Measurements from ENCODE around the gene AMPD3. TPM values are rescaled to one million over a fixed set of nuclear protein-coding genes. Genes with fewer than 3 reads are reported as not detected.

AMPD3 gene
- total RNA-seq, 4 donors from 2014 or later = 8.7 to 15.2 (median 9.8) TPM

- H3K4me3 ChIP-seq = no peak overlapping the region
- peaks cover 16 to 33% (median 17%) of the 10 kb centered on the region in 3 donors for H3K4me1 ChIP-seq
- intact Hi-C loops (cut with DNase I) = loop anchor here (10.0 kb wide), 1 partner anchor 71 kb away; no protein-coding TSS in a partner anchor
- DNase-seq = no peak
- H3K27me3 ChIP-seq = no peaks in the 10 kb centered on the region
- peaks cover 0 to 60% (median 4%) of the 10 kb centered on the region in 3 donors for H3K36me3 ChIP-seq
- 100% methylated on average over 1 of the region's 2 CpGs; no CpG with 5 or more reads in 1 of the 2 donors for WGBS, 2 donors
- TF ChIP-seq CTCF (IDR thresholded peaks at IDR 0.05) (no peak), POLR2A (IDR thresholded peaks at IDR 0.05) (no peak)
- no peak overlapping the region for H3K27ac ChIP-seq
- H3K9me3 ChIP-seq = no peaks in the 10 kb centered on the region
Observed at GRCh38 chr11:10485646-10486045, 30.6 kb downstream of the AMPD3 start.

DNA sequence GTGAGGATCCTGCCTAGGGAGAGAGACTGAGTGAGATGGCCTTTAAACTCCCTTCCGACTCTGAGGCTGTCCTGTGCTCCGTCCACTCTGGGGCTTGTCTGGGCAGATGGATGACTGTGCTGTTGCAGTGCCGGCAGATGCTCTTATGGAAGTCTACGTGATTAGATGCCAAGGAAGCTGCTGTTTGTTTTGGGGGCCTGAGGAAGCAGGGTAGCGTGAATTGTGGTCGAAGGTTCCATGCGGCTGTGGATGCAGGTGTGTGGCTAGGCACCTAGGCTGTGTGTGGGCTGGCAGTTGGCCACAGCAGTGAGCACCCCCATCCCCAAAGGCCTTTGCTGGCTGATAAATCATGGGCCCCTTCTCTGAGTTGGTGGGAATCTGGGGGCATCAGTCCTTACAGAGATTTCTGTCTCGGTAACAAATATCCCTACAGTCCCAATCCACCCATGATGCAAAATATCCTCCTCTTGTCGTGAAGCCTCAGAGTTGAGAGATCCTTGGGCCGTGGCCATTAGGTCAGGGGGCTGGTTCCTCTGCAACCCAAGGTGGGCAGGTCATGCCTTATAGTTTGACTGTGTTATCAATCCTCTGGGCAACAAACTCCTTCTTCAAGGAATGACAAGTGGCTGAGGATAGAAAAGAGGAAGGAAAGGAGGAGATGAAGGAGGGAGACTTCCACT, 31.2 kb downstream of the AMPD3 start:
- Histone ChIP-seq H3K27me3 (no peaks in the 10 kb centered on the region), H3K36me3 (peaks cover 0 to 59% (median 4%) of the 10 kb centered on the region in 3 donors), H3K4me3 (no peak overlapping the region), H3K9me3 (no peaks in the 10 kb centered on the region), H3K4me1 (peaks cover 17 to 40% (median 23%) of the 10 kb centered on the region in 3 donors), H3K27ac (peak overlapping the region in 1 of 4 donors; percentile 89)
- 89 to 94% methylated on average over 3 to 6 of the region's 10 CpGs for WGBS, 2 donors
- DNase-seq = no peak
- intact Hi-C loops (cut with DNase I) = loop anchor here (10.0 kb wide), 1 partner anchor 72 kb away; no protein-coding TSS in a partner anchor
- no peak for TF ChIP-seq CTCF (IDR thresholded peaks at IDR 0.05)
- no peak for TF ChIP-seq POLR2A (IDR thresholded peaks at IDR 0.05)

- intact Hi-C loops (cut with DNase I) = loop anchor here (10.0 kb wide), 1 partner anchor 72 kb away; no protein-coding TSS in a partner anchor
- TF ChIP-seq POLR2A (IDR thresholded peaks at IDR 0.05) (no peak), CTCF (IDR thresholded peaks at IDR 0.05) (no peak)
- DNase-seq = no peak
- no peak overlapping the region for H3K4me3 ChIP-seq
- peaks cover 0 to 51% (median 0%) of the 10 kb centered on the region in 3 donors for H3K36me3 ChIP-seq
- peaks cover 17 to 45% (median 23%) of the 10 kb centered on the region in 3 donors for H3K4me1 ChIP-seq
- peak overlapping the region; percentile 34 to 93 (median 89) for H3K27ac ChIP-seq
- 95 to 96% methylated on average over 7 to 15 of the region's 16 CpGs for WGBS, 2 donors
- H3K27me3 ChIP-seq = no peaks in the 10 kb centered on the region
- no peaks in the 10 kb centered on the region for H3K9me3 ChIP-seq
Observed at GRCh38 chr11:10487002-10487647, 32.1 kb downstream of the AMPD3 start.

DNA sequence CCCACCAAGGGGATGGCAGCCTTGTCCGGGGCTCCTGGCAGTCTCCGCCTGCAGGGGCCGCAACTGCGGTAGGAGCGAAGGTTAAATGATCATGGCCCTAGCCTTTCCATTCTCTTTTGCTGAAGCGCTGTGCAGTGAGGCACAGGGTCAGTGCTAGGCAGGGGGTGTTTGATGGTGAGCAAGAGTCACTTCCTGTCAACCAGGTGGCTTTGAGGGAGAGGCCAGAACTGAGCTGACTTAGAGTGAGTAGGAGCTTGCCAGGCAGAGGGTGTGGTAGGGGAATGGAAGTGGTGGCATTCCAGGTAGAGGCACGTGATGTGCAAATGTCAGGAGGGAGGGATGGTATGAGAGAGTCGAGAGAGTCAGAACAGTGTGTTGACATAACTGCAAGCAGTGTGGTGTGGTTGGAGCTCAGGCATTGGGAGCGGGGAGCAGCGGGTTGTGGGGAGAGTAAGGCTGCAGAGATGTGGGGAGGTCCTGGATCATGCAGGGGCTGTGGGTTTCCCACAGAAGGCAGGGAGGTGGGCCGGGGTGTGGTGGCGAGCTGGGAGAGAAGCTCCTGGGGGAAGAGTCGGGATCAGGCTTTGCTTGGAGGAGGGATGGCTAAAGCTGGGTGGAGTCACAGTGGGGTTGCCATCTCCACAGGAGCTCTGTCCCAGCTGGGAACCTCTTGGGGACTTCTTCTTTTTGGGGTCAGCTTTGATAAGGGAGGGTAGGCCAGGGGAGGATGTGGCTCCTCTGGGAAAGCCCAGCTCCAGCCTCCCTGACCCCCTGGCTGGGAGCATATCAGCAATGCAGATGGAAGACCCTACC, 33.3 kb downstream of the AMPD3 start:
- DNase-seq = no peak
- intact Hi-C loops (cut with DNase I) = loop anchor here (10.0 kb wide), 1 partner anchor 74 kb away; no protein-coding TSS in a partner anchor
- WGBS, 2 donors = 48 to 64% methylated on average over 13 of the region's 13 CpGs

More for the DNA sequence above, 33.3 kb downstream of the AMPD3 start:
- Histone ChIP-seq H3K36me3 (peaks cover 0 to 55% (median 0%) of the 10 kb centered on the region in 3 donors), H3K4me1 (peaks cover 17 to 45% (median 23%) of the 10 kb centered on the region in 3 donors), H3K27me3 (no peaks in the 10 kb centered on the region), H3K9me3 (no peaks in the 10 kb centered on the region), H3K4me3 (no peak overlapping the region), H3K27ac (peak overlapping the region; percentile 89 to 93 (median 89))
- TF ChIP-seq POLR2A (IDR thresholded peaks at IDR 0.05) (peak in 1 of 4 donors; percentile 45), CTCF (IDR thresholded peaks at IDR 0.05) (no peak)
